ENCODE data around the gene MATN3.
A peak's percentile ranks its signal among the peaks of the same experiment; 100 is the strongest.

Gene MATN3

DNA sequence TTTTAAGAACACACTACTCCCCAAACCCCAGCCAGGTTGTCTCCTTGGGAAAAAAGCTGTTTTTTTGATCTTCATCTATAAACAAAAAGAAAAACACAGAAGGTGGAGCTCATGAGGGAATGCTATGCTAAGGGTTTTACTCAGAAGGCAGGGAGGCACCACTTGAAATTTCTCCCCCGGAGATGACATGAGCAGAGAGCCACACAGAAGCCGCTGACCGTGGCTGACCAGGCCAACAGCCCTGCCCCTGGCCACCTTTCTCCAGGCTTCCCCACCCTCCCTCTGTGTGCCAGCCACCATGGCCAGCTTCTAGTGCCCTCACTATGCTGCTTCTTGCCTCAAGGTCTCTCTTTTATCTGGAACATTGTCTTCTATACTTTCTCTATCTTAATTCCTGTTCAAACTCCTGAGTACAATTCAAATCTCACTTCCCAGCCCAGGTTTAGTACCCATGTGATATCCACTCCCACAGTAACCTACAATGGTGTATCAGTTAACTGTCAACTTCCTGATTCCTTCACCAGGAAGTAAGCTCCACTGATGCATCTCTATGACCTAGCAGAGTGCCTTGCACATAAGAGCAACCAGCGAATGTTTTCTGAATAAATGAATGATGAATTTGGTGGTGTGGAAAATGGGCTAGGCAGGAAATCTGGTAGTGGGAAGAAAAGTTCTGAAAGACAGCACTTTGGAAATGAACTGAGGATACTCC lies 23.6 kb upstream of the MATN3 start:
- DNase-seq = no peak

GRCh38 chr2:20034821-20035220 lies 22.4 kb upstream of the MATN3 start:
- no peak for DNase-seq

GRCh38 chr2:20034218-20034617 lies 21.8 kb upstream of the MATN3 start:
- no peak for DNase-seq

DNA sequence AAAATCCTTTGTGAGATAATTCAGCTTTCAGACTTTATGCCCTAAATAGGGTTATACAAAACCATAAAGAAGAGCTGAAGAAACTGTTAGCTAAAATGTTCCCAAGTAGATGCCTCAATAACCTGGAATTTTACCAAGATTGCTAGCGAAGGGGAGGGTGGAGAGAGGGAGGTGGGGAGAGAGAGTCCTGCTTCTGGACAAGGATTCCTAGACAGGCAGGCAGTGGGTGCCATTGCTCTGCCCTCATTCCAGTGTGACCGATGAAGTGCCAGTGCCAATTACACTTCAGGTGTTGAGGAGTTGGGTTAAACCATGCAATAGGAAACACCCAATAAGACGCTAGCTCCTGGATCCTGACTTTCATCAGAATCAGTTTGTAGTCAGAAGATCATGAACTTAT lies 20.9 kb upstream of the MATN3 start:
- no peak for DNase-seq

DNA sequence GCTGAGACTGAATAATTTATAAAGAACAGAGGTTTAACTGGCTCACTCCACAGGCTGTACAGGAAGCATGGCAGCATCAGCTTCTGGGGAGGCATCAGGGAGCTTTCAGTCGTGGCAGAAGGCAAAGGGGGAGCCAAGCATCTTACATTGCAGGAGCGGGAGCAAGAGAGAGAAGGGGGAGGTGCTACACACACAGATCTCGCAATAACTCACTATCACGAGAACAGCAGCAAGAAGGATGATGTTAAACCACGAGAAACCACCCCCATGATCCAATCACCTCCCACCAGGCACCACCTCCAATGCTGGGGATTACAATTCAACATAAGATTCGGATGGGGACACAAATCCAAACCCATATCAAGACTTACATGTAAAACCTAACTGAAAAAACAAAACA lies 17.8 kb upstream of the MATN3 start:
- no peak for DNase-seq

DNA sequence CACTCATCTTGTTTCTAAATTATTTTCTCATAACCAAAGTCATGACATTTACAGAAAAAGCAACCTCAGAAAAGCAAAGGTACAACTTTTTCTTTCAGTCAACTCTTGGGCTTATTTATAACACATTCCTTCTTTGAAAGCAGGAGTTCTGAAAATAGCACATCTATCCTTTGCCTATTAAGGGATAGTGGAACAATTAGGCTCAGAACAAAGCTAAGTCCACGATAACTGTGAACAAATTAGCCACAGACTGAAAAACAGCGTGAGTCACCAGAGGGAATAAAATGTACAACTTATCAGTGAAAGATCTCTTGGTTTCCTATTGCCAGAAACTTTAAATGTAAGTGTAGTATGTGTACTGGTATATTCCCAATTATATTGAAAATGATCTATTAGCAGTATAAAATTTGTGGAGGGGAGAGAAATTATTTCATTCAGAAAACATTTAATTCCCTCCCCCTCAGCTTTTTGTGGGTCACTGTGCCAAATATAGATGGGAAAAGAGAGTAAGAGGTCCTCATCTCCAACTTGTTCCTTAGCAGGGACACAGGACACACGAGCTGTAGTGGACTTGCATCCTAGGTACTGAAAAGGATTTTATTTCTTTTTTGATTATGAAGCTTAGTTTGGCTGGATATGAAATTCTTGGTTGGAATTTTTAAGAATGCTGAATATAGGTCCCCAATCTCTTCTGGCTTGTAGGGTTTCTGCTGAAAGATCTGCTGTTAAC lies 15.4 kb upstream of the MATN3 start:
- no peak for DNase-seq

DNA sequence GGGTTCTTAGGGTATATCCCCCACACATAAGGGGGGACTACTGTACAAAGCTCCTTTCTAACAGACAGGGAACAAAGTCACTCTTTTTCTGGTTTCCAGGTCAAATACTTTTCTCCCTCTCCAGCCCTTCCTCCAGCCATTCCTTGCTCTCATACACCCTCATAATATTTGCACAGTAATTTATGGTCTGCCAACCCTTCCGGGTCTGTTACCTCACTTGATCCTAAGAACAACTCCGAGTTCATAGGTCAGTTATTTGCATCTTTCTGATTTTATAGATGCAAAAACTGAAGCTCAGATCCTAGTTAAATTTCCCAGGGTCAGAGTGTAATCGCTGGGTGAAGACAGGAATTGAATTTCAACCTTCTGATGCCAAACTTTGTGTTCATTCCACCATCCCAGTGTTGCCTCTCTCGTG lies 14.8 kb upstream of the MATN3 start:
- DNase-seq = no peak

DNA sequence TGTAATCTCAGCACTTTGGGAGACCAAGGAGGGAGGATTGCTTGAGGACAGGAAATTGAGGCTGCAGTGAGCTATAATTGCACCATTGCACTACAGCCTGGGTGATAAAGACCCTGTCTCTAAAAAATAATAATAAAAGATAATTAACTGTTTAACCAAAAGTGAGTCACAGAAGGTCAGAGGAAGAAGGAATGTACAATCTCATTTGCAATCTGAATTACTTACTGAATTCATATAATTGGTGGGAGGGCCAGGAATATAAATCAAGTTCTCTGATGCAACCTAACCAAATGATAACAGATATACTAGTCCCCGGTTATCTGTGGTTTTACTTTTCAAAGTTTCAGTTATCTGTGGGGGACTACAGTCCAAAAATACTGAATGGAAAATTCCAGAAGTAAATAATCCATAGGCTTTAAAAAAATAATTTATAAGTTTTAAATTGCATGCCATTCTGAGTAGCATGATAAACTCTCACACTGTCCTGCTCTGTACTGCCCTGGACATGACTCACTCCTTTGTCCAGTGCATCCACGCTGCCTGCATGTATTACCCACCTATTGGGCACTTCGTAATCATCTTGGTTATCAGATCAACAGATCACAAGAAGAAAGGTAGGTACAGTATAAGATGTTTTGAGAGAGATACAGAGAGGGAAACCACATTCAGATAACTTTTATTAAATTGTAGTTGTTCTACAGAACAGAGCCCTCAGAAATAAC lies 12.8 kb upstream of the MATN3 start:
- no peak for DNase-seq

DNA sequence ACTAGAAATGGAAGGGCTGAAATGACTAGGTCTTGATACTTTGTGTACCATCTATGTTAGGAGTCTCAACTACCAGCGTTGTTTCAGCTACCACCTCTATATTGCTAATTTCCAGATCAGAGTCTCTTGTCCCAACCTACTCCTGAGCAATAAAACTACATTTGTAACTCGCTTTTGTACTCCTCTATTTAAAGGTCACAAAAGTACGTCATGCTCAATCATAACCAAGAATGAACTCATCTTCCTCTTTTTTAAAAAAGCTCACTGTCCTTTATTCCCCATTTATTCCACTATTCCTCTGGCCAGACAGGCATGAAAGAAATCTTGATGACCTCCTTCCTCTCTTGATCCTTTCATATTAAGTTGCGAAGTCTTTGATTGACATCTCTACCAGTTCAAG lies 11.2 kb upstream of the MATN3 start:
- DNase-seq = no peak

- DNase-seq = no peak
These were observed 9.0 kb upstream of the MATN3 start for GRCh38 chr2:20021405-20022009.

DNA sequence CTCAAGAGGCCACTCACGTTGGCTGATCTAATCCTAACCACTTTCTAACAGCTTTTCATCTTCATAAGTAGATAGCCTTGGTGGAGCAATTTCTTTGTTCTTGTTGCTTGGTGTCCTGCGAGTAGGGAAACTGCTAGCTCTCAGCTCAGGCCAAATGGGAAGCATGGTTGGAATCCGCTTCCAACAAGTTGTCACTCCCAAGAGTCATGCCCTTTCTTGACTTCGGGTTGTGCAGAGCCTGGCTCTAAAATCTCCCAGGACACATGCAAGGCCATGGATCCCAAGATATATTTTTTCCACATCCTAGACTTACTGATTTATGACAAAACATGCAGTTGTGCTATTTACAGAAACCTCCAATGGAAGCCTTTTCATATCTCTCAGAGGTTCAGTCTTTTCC lies 7.3 kb upstream of the MATN3 start:
- DNase-seq = no peak

- DNase-seq = no peak
These were observed 6.2 kb upstream of the MATN3 start for GRCh38 chr2:20018601-20019152.

DNA sequence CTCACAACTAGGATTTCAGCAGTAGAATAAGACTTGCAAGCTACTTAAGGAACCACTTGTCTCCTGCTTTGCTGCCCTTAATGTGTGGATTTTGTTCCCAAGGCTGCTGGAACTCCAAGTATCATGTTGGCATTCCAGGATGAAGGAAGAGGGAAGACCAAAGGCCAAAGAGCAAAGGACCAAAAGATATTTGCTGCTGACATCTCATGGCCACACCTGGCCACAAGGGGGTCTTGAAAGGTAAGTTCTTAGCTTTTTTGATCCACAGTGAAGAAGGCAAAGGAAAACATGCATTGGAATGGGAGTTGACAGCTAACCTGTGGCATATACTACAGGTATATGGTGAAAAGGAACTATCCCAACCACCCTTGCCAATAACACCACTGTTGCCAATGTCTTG lies 3.9 kb upstream of the MATN3 start:
- no peak for DNase-seq

DNA sequence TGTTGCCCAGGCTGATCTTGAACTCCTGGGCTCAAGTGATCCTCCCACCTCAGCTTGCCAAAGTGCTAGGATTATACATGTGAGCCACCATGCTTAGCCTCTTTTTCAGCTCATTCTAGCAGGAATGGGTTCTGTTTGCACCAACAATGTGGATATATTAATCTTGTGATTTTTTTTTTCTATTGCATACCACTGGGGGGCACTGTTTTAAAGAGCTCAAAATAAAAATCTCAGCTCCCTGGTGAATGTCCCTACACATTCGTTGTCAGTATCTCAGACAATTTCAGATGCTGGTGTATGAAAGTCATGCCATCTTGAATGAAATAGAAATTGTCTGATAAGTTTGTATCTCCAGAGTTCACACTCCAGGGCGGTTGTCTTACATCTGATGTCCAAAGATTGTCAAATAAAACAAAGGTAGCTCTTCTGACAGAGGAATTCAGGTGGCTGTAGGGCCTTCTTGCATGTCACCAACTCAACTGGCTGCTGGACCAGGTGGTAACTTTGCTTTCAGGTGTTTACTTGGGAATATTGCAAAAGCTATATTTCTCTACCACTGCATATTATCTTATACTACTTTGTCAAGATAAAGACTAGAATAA lies 3.1 kb upstream of the MATN3 start:
- DNase-seq = no peak

- peak; percentile 40 for DNase-seq
These were observed 820 bp upstream of the MATN3 start for GRCh38 chr2:20013126-20013849.

DNA sequence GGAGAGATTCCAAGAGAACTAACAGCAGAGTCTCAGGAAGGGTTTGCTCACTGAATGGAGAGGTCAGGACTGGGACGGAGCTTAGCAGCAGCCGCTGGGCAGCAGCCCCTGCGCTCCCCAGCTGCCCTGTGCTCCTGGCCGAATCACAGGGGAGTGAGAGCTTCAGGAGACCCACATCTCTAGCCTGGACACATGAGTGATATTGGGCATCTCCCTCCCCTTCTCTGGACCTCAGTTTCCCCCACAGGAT lies 511 bp downstream of the MATN3 start:
- no peak for DNase-seq

DNA sequence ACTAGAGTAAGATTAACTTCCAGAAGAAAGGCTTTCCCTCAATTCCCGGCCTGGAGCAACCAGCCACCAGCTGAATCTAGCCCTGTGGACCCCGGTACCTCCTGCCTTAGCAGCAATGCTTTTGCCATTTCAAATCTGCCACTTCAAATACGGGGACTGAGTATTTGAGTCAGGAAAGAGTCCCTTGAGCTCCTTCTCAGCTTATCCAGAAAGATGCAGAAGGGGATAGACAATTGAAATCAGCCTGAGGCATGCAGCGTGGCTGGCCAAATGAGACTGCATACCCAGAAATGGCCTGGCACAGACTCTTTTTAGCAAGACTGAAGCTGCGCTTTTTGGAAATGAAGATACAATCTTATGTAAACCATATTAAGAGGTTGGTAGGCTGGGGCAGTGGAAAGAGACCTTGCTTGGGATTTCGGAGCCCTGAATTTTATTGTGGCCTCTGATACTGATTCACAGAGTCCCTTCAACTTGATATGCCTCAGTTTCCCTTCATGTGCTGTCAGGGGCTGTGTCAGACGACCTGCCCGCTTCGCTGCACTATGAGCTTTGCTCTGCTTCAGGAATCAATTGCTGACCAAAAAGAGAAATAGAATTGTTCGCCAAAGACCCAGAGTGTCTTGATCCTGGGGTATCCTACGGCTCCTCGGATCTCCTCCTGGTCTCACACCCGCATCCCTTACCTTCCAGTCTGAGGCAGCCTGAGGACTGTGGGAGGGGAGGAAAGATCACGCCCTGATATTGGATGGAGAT lies 1.0 kb downstream of the MATN3 start:
- no peak for DNase-seq

- DNase-seq = no peak
These were observed 3.8 kb downstream of the MATN3 start for GRCh38 chr2:20008703-20009102.

DNA sequence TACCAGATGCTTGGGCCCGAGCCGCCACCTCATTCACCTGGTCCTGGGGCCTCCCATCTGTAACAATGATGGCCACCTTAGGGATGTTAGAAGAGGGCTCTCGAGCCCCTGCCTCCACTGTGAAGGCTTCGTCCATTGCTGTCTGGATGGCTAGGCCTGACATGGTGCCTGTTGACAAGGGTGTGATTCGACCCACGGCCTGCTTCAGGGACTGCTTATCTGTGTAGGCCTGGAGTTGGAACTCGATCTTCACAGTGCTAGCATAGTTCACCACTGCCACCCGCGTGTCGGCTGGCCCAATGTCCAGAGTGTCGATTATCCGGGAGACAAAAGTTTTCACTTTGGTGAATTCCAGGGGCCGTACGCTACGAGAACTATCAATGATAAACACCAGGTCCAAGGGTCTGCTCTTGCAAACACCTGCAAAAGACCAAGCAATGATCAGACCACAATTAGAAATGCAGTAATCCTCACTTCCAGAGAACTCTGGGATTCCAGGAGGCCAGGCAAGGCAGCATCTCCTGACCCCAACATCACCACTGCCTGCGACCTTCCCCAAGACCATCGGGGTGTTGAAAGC lies 6.5 kb downstream of the MATN3 start:
- no peak for DNase-seq

- DNase-seq = no peak
These were observed 7.3 kb downstream of the MATN3 start for GRCh38 chr2:20005067-20005627.

DNA sequence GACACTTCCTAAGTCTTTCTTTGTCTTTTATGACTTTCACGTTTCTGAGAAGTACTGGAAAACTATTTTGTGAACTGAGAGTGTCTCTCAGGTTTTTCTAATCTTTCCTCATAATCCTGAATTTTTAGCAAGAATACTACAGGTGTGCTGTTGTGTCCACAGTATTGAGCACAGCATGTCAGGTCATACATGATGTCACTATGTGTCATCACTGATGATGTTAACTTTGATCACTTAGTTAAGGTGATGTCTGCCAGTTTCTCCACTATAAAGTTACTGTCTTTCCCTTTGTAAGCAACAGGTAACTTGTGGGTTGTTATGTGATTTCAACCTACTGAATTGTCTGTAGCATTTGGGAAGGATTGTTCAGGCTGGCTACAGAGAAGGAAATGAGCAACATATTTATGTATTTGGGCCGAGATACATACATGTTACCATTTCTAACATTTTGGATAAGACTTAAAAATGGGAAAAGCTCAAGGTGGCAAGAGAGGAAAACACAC lies 11.1 kb downstream of the MATN3 start:
- no peak for DNase-seq
